ENCODE results near the gene DUSP22.
A peak's percentile ranks its signal among the peaks of the same experiment; 100 is the strongest.

DUSP22 gene

GRCh38 chr6:378958-379409 lies 86.7 kb downstream of the DUSP22 start:
- no peak for DNase-seq (ENCODE audit: low read depth, low spot score)

DNA sequence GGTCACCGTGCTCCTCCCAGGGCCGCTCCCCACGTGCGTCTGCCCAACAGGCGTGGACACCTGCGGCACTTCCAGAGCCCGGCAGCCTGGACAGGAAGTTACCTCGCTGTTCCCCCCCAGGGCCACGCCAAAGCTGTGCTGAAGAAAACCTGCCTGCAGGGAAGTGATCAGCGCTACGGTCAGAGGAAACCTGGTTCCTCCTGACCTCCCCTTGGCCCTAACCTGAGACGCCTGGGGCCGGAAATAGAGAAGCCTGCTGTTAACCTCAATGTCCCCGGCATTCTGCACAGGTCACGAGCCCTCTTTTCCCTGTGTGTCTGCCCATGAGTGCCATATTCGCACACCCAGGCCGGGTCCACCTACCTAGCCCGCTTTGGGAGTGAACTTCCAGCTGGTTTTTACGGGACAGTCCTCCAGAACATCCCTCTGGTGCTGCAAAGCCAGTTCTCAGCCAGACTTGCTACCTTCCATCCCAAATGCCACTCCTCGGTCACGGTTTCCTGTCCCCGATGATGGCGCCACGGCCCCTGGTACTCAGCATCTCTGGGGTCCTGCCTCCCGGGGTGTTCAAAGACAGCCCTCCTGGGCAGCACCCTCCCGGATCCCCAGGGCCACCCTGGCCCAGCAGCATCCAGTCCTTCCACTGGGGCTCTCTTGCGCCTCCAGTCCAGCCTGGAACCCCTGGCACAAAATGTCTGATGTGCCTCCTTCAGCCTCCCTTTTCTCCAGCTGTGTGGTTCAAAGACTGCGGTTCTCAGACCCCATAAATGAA lies 87.3 kb downstream of the DUSP22 start:
- DNase-seq (ENCODE audit: low read depth, low spot score): no peak

DNA sequence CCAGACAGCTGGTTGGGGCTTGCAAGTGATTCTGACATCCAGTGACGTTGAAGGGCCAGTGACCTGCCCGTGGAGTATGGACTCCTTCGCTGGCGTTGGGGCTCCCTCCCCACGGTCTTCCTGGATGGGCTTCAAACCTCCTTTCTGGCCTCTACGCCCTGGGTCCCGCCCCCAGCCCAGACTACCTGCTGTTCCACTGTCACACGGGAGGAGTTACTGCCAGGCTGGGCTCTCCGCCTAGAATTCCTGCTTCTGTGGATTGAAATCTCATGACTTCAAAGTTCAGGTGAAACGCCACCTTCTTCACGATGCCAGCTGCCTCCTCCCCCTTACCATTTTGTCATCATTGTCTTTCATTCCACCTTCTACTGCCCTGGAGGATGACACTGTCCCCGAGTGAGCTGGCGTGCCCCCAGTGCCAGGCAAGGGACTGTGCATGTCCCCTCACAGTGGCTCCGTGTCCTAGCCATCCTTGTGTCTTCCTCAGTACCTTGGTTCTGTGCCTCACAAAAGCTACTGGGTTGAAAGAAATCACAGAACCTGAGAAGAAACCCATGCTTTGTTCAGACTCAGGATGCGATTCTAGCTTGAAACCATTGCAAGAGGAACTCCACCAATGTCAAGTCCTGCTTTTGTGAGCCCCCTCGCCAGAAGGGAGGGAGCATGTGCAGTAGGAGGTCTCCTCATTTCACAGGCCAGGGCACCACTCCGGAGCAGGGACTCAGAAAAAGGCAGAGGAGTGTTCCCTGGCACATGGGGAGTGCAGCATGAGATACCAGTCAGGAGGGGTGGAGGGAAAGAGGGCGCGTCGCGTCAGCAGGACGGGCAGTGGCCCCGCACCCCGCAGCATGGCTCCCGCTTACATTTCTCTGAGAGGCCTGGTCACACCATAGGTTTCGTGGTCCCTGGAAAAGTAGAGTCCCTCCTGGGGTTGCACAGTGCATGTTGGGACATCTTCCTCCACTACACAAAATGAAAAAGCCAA lies 88.2 kb downstream of the DUSP22 start:
- DNase-seq (ENCODE audit: low read depth, low spot score): no peak

- DNase-seq (ENCODE audit: low read depth, low spot score): no peak
These were observed 89.6 kb downstream of the DUSP22 start for GRCh38 chr6:381742-382461.

DNA sequence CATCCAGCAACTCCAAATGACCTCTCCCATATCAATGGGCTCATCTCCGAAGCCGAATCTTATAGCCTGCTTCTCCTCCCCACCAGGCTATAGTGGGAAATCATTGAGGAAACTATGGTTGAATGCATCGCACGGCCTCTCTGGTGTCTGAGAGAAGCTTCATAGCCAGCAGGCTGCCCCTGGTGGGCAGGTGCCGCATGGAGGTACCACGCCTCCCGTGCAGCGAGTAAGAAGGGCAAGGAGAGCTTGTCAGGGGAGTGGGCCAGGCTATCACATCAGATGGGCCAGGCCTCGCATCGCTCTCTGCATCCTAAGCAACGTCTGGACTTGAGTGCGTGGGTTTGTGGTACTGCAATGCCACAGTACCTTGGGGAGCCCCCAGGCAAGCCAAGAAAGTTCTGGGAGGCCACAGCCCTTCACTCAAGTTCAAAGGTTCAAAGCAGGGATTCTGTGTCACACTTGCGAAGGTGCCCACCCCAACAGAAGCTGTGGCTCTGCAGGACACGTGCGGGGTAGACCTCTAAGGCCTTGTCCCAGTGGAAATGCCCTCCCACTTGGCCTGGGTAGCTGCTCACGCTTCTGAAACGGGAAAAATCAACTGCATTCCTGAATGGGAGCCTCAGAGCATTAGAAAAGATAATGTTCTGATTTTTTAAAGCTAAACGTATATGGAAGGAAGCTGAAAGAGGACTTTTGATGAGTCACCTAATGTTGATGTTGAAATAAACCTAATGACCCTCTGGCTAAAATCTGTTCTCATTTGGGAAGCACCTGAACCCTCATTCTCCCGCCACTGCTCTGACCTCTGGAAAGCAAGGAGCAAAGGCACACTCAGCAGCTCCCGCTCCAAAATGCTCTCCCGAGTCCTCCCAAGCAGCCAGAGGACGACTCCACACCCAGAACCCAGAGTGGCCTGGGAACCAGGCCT lies 90.9 kb downstream of the DUSP22 start:
- DNase-seq (ENCODE audit: low read depth, low spot score): no peak

GRCh38 chr6:383856-384255 lies 91.6 kb downstream of the DUSP22 start:
- no peak for DNase-seq (ENCODE audit: low read depth, low spot score)

DNA sequence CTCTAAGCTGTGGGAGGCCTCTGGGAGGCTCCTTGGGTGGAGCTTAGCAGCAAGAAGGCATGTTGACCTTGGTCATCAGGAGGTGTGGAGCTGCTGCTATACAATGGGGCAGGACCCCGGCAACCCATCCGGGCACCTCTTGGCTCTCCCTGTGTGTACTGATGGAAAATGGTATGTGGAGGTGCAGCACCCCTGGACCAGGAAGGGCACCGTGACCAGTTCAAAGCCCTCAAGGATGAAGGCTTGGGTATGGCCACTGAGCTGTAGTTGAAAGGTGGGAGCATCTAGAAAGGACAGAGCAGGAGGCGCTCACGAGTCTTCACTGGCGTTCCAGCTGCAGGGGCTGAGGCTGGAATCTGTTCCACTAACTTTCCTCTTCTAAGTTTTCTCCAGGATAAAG lies 92.6 kb downstream of the DUSP22 start:
- no peak for DNase-seq (ENCODE audit: low read depth, low spot score)

- no peak for DNase-seq (ENCODE audit: low read depth, low spot score)
These were observed 93.3 kb downstream of the DUSP22 start for GRCh38 chr6:385614-386013.

GRCh38 chr6:386688-387266 lies 94.5 kb downstream of the DUSP22 start:
- DNase-seq (ENCODE audit: low read depth, low spot score): no peak

DNA sequence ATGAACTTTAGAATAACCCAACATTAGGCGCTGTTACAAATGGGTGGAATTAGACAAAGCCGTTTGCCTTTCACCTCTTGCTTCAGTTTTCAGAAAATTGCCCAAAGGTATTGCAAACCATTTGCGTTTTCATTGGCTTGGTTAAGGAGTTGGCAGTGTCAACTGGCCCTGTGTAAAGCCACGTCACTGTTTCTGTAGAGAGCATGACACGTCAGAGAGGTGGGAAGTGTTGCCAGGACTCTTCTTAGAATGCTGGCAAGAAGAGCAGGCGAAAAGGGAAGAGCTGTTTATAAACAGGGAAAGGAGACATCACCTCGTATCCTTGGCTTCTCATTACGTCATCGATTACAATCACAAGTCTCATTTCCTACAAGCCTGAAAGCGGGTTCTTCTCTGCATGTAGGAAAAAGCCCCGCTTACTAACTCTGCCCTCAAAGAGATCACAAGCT lies 95.0 kb downstream of the DUSP22 start:
- no peak for DNase-seq (ENCODE audit: low read depth, low spot score)

GRCh38 chr6:388202-388903 lies 96.1 kb downstream of the DUSP22 start:
- DNase-seq (ENCODE audit: low read depth, low spot score): no peak

- DNase-seq (ENCODE audit: low read depth, low spot score): no peak
These were observed 96.9 kb downstream of the DUSP22 start for GRCh38 chr6:389143-389542.

- DNase-seq (ENCODE audit: low read depth, low spot score): no peak
These were observed 97.3 kb downstream of the DUSP22 start for GRCh38 chr6:389622-390021.

GRCh38 chr6:390914-391558 lies 98.7 kb downstream of the DUSP22 start:
- DNase-seq (ENCODE audit: low read depth, low spot score): no peak

- peak; percentile 65 for DNase-seq (ENCODE audit: low read depth, low spot score)
These were observed 99.5 kb downstream of the DUSP22 start, which contains the start of gene IRF4 for GRCh38 chr6:391559-392440. Gene IRF4 (plus strand): TSS chr6:391752. CDS start chr6:393153, 1,401 bp downstream.

DNA sequence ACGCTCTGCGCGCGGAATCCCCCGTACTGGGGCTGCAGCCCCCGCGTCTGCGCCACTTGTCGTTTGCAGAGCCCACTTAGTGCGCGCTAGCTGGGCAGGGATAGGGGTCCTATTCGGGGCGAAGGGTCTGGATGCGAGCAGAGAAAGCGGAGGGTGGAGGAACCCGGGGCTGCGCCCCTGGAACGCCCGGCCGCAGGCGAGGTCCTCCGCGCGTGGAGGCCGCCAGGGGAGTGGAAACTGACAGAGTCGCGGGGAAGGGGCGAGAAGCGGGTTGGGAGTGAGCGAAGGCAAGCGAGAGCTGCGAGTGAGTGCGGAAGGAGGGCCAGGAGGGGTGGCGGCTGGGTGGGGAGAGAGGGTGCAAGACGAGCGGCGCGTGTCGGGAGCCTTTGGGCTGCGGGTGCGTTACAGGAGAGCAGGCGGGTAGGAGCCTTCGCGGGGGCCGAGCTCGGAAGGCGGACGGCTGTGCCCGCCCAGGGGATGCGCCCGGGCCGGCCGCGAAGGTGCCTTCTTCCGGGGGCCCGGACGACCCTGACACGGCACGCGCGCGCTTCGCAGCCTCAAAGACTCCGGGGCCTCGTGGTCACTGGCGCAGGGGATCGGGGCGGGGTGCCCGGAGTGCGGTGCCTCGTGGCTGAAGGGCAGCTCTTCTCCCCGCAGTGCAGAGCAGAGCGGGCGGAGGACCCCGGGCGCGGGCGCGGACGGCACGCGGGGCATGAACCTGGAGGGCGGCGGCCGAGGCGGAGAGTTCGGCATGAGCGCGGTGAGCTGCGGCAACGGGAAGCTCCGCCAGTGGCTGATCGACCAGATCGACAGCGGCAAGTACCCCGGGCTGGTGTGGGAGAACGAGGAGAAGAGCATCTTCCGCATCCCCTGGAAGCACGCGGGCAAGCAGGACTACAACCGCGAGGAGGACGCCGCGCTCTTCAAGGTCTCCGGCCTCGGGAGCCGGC lies 100.4 kb downstream of the DUSP22 start:
- no peak for DNase-seq (ENCODE audit: low read depth, low spot score)

All from activated CD4-positive, CD25-positive, alpha-beta regulatory T cell treated with anti-CD3 and anti-CD28 coated beads, Interleukin-2, amount 50 U/mL, for 16 hours (primary cell).